Parathyroid adenoma (tissue), 2 donors: ENCODE results near the gene KCNE5.
"Not testable (repeated sequence)": the region's sequence is repeated elsewhere in the genome, so short reads cannot be mapped to it uniquely, and the experiment has no call there.

Source experiments
- H2AFZ ChIP-seq: fragments of 300-600 bp; sonication (generic); one replicate; pipeline ENCODE4 v1.7.0; 2017; ENCODE audit warnings: antibody characterized with exemption, mild to moderate bottlenecking
- H3K27ac ChIP-seq: fragments of 300-600 bp; sonication (generic); one replicate; pipeline ENCODE4 v1.7.0; 2017
- H3K27me3 ChIP-seq: fragments of 300-600 bp; sonication (generic); one replicate; pipeline ENCODE4 v1.7.0; 2017; ENCODE audit warnings: low read length; ENCODE audit not compliant: control insufficient read depth, insufficient read depth
- H3K36me3 ChIP-seq: fragments of 300-600 bp; sonication (generic); one replicate; pipeline ENCODE4 v1.7.0; 2017; ENCODE audit warnings: low read length; ENCODE audit not compliant: control insufficient read depth, insufficient read depth
- H3K4me1 ChIP-seq: fragments of 300-600 bp; sonication (generic); one replicate; pipeline ENCODE4 v1.7.0; 2017; ENCODE audit warnings: control low read depth
- H3K4me2 ChIP-seq: fragments of 300-600 bp; sonication (generic); one replicate; pipeline ENCODE4 v1.7.0; 2017; ENCODE audit warnings: low read length
- H3K4me3 ChIP-seq: fragments of 300-600 bp; sonication (generic); one replicate; pipeline ENCODE4 v1.7.0; 2017; ENCODE audit warnings: low read depth, low read length
- H3K79me2 ChIP-seq: fragments of 300-600 bp; sonication (generic); one replicate; pipeline ENCODE4 v1.7.0; 2017; ENCODE audit warnings: control low read depth
- H3K9ac ChIP-seq: fragments of 300-600 bp; sonication (generic); one replicate; pipeline ENCODE4 v1.7.0; 2017; ENCODE audit warnings: mild to moderate bottlenecking
- H3K9me3 ChIP-seq: fragments of 300-600 bp; sonication (generic); one replicate; pipeline ENCODE4 v1.7.0; 2017; ENCODE audit warnings: low read length; ENCODE audit not compliant: control insufficient read depth
- TF ChIP-seq, protein P1 (sequence below): fragments of 300-600 bp; sonication (generic); IDR thresholded peaks from one replicate; pipeline ENCODE4 v1.7.0; 2017; ENCODE audit warnings: antibody characterized with exemption, mild to moderate bottlenecking
- donor health status: primary hyperparathyroidism.

The KCNE5 gene

DNA sequence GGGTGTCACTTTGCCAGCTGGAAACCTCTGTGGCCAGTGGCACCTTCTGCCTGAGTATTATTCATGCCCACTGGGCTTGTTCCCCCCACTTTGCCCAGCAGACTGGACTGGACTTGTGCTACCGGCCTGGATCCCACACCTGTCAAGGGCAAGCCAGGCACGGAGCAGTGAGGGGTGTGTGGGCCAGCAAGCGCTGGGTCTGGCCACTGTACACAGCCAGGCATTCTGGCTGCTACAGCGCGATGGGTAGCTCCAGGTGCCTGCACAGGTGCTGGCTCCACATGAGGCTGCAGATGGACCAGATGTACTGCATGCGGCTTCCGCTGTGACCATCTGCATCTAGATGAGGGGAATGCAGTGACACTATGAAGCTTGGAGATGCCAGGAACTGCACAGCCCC is 39.5 kb downstream of the KCNE5 start:
- no peak overlapping the region for H3K4me3 ChIP-seq
- H3K27ac ChIP-seq: no peak overlapping the region
- H3K27me3 ChIP-seq: no peaks in the 10 kb centered on the region
- H3K79me2 ChIP-seq: no peaks in the 10 kb centered on the region
- H3K9ac ChIP-seq: no peak overlapping the region
- no peak overlapping the region for H3K4me2 ChIP-seq
- H3K4me1 ChIP-seq: no peaks in the 10 kb centered on the region
- no peak overlapping the region for H2AFZ ChIP-seq
- no peaks in the 10 kb centered on the region for H3K36me3 ChIP-seq
- no peaks in the 10 kb centered on the region for H3K9me3 ChIP-seq
- TF ChIP-seq, protein P1, sequence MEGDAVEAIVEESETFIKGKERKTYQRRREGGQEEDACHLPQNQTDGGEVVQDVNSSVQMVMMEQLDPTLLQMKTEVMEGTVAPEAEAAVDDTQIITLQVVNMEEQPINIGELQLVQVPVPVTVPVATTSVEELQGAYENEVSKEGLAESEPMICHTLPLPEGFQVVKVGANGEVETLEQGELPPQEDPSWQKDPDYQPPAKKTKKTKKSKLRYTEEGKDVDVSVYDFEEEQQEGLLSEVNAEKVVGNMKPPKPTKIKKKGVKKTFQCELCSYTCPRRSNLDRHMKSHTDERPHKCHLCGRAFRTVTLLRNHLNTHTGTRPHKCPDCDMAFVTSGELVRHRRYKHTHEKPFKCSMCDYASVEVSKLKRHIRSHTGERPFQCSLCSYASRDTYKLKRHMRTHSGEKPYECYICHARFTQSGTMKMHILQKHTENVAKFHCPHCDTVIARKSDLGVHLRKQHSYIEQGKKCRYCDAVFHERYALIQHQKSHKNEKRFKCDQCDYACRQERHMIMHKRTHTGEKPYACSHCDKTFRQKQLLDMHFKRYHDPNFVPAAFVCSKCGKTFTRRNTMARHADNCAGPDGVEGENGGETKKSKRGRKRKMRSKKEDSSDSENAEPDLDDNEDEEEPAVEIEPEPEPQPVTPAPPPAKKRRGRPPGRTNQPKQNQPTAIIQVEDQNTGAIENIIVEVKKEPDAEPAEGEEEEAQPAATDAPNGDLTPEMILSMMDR: no peak

DNA sequence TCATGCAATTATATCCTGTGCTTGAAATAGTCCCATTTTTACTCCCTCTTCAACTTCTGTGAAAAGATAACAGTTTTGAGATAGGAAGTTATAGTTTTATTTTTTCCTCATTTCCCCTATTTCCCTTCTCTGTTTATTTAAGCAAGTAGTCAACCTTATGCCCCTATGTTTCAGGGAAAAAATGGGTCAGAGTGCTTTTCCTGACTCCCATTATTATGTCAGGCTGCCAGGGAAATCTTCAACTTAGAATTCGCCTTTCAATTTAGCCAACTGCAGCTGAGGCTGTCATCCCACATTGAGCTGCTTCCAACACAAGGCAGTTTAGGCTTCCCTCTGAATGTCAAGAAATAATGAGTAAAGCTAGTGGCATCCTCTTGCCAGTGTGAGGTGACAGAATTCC is 46.1 kb downstream of the KCNE5 start:
- H3K4me3 ChIP-seq: no peak overlapping the region
- H3K27me3 ChIP-seq: no peaks in the 10 kb centered on the region
- H3K9me3 ChIP-seq: no peaks in the 10 kb centered on the region
- H3K79me2 ChIP-seq: no peaks in the 10 kb centered on the region
- H3K27ac ChIP-seq: no peak overlapping the region
- no peaks in the 10 kb centered on the region for H3K36me3 ChIP-seq
- TF ChIP-seq, protein P1: no peak
- no peak overlapping the region for H2AFZ ChIP-seq
- no peak overlapping the region for H3K9ac ChIP-seq
- H3K4me1 ChIP-seq: no peaks in the 10 kb centered on the region
- no peak overlapping the region for H3K4me2 ChIP-seq

DNA sequence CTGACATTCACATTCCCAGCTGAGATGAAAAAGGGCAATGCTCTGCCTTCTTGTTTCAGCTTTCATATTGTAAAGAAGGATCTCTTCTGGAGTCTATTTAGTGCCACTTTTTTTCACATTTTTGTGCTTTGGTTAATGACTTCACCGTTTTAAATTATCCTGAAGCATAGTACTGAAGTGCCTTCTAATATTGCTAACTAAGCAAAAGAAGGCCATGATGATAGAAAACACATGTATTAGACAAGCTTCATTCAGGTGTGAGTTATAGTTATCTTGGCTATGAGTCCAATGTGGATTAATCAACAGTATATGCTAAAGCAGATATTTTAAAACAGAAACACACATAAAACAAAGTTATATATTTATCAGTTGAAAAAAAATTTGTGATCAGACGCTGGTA is 47.9 kb downstream of the KCNE5 start:
- no peak overlapping the region for H2AFZ ChIP-seq
- no peak overlapping the region for H3K4me3 ChIP-seq
- H3K27ac ChIP-seq: no peak overlapping the region
- H3K27me3 ChIP-seq: no peaks in the 10 kb centered on the region
- H3K36me3 ChIP-seq: no peaks in the 10 kb centered on the region
- no peak overlapping the region for H3K4me2 ChIP-seq
- TF ChIP-seq, protein P1: no peak
- no peaks in the 10 kb centered on the region for H3K4me1 ChIP-seq
- no peaks in the 10 kb centered on the region for H3K79me2 ChIP-seq
- no peak overlapping the region for H3K9ac ChIP-seq
- H3K9me3 ChIP-seq: no peaks in the 10 kb centered on the region

DNA sequence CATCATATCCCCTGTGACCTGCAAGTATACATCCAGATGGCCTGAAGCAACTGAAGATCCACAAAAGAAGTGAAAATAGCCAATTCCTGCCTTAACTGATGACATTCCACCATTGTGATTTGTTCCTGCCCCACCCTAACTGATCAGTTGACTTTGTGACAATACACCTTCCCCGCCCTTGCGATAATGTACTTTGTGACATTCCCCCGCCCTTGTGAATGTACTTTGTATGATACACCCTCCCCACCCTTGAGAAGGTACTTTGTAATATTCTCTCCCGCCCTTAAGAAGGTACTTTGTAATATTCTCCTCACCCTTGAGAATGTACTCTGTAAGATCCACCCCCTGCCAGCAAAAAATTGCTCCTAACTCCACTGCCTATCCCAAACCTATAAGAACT is 48.9 kb downstream of the KCNE5 start:
- not testable (repeated sequence) for H2AFZ ChIP-seq, H3K4me3 ChIP-seq, H3K9ac ChIP-seq, H3K27me3 ChIP-seq, H3K9me3 ChIP-seq, H3K4me2 ChIP-seq, H3K27ac ChIP-seq, H3K4me1 ChIP-seq, H3K79me2 ChIP-seq, H3K36me3 ChIP-seq
